HEK293 (cell line): ENCODE measurements around the gene KLK4.

Source experiments
- BCL11A ChIP-seq: fragments of 450-650 bp; formaldehyde crosslinking; IDR thresholded peaks from 2 replicates; pipeline ENCODE4 v1.5.1; 2016; ENCODE audit warnings: low read depth, missing biosample characterization, missing genetic modification characterization
- CTCF ChIP-seq: fragments of 450-650 bp; formaldehyde crosslinking; IDR thresholded peaks from 2 replicates; pipeline ENCODE4 v1.5.1; 2016; ENCODE audit warnings: missing biosample characterization, missing genetic modification characterization
- REST ChIP-seq: fragments of 450-650 bp; formaldehyde crosslinking; IDR thresholded peaks from 2 replicates; pipeline ENCODE4 v1.5.1; 2016; ENCODE audit warnings: missing biosample characterization, missing genetic modification characterization
- SP2 ChIP-seq: fragments of 450-650 bp; formaldehyde crosslinking; IDR thresholded peaks from 2 replicates; pipeline ENCODE4 v1.5.1; 2016; ENCODE audit warnings: missing biosample characterization, missing genetic modification characterization
- ZFP3 ChIP-seq: fragments of 450-650 bp; formaldehyde crosslinking; IDR thresholded peaks from 2 replicates; pipeline ENCODE4 v1.5.1; 2016; ENCODE audit warnings: low read depth, missing biosample characterization, missing genetic modification characterization
- ZNF121 ChIP-seq: fragments of 450-650 bp; formaldehyde crosslinking; IDR thresholded peaks from 2 replicates; pipeline ENCODE4 v1.5.1; 2016; ENCODE audit warnings: missing biosample characterization, missing genetic modification characterization
- ZNF426 ChIP-seq: fragments of 450-650 bp; formaldehyde crosslinking; IDR thresholded peaks from 2 replicates; pipeline ENCODE4 v1.5.1; 2017; ENCODE audit warnings: missing biosample characterization, missing genetic modification characterization, mild to moderate bottlenecking, inconsistent platforms, moderate library complexity
- ZNF548 ChIP-seq: fragments of 450-650 bp; formaldehyde crosslinking; IDR thresholded peaks from 2 replicates; pipeline ENCODE4 v1.5.1; 2016; ENCODE audit warnings: missing biosample characterization, missing genetic modification characterization
- ZNF837 ChIP-seq: fragments of 450-650 bp; formaldehyde crosslinking; IDR thresholded peaks from 2 replicates; pipeline ENCODE4 v1.5.1; 2016; ENCODE audit warnings: missing biosample characterization, missing genetic modification characterization

- TF ChIP-seq ZFP3: no peak
- no peak for TF ChIP-seq SP2 (tag by site-specific recombination)
- no peak for TF ChIP-seq ZNF121 (tag by site-specific recombination)
- TF ChIP-seq CTCF (tag by site-specific recombination): no peak
- no peak for TF ChIP-seq ZNF548 (tag by site-specific recombination)
- TF ChIP-seq ZNF837 (tag by site-specific recombination): no peak
- no peak for TF ChIP-seq ZNF426 (tag by site-specific recombination)
- TF ChIP-seq REST: no peak
- no peak for TF ChIP-seq BCL11A (tag by site-specific recombination)
Measured at GRCh38 chr19:50875795-50876422, 35.3 kb downstream of the KLK4 start.
